Fibroblast of skin of left quadriceps (primary cell): ENCODE data around the gene IL27RA.
"Not testable (repeated sequence)": the region's sequence is repeated elsewhere in the genome, so short reads cannot be mapped to it uniquely, and the experiment has no call there.

Experiments used
- DNase-seq, 2 experiments: peaks; one replicate each; pipeline ENCODE4 v3.0.0-alpha.2; 2013; ENCODE audit warnings: low read depth in 2 of 2

IL27RA gene

DNA sequence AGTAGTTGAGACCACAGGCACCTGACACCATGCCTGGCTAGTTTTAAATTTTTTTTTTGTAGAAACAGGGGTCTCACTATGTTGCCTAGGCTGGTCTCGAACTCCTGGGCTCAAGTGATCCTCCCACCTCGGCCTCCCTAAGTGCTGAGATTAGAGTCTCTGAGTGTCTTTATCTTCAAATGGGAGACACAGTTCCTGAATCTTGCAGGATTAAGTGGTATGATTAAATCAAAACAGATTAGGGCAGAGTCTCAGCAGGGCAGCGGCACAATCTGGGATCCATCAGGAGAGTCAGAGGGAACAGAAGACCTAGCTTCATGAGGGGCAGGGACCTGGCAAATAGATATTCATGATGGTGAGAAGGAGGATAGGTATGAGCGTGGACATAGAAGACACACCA, 2.7 kb upstream of the IL27RA start:
- no peak for DNase-seq

GRCh38 chr19:14030997-14031718, 404 bp upstream of the IL27RA start:
- no peak for DNase-seq

GRCh38 chr19:14033946-14034345, 2.4 kb downstream of the IL27RA start:
- DNase-seq = no peak

GRCh38 chr19:14035159-14035558, 3.6 kb downstream of the IL27RA start:
- DNase-seq = not testable (repeated sequence)

DNA sequence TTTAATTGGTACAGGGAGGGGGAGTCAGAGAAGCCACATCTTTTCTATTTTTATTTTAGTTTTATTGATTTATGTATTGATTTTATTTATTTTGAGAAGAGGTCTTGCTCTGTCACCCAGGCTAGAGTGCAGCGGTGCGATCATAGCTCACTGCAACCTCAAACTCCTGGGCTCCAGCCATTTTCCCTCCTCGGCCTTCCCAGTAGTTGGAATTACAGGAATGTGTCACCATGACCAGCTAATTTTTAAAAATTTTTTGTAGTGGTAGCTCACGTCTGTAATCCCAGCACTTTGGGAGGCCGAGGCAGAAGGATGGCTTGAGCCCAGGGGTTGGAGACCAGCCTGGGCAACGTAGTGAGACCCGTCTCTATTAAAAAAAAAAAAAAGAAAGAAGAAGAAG, 4.1 kb downstream of the IL27RA start:
- no peak for DNase-seq

- no peak for DNase-seq
Observed at GRCh38 chr19:14039181-14039580, 7.6 kb downstream of the IL27RA start.

DNA sequence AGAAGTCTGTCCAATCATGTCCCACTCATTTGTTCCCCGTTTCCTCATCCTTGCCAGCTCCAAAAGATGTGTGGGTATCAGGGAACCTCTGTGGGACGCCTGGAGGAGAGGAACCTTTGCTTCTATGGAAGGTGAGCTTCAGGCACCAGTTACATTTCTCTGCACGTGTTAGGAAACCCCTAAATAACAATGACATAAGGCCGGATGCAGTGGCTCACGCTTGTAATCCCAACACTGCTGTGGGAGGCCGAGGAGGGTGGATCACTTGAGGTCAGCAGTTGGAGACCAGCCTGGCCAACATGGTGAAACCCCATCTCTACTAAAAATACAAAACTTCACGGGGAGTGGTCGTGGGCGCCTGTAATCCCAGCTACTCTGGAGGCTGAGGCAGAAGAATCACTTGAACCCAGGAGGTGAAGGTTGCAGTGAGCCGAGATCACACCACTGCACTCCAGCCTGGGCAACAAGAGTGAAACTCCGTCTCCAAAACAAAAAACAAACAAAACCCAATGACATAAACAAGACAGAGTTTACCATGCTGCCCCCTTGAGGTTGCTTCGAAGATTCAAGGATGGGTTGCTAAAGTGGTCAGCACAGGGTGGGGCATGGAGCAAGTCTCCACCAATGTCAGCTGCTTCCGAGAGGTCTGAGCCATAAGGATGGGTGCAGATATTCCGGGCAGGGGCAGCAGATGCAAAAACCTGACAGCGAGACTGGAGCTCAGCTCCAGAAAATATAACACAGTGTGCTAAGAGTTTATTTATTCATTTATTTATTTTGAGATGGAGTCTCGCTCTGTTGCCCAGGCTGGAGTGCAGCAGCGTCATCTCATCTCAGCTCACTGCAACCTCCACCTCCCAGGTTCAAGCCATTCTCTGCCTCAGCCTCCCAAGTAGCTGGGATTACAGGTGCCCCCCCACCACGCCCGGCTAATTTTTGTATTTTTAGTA, 11.4 kb downstream of the IL27RA start:
- DNase-seq = not testable (repeated sequence)

- DNase-seq = not testable (repeated sequence)
Observed at GRCh38 chr19:14047866-14048265, 16.3 kb downstream of the IL27RA start.

DNA sequence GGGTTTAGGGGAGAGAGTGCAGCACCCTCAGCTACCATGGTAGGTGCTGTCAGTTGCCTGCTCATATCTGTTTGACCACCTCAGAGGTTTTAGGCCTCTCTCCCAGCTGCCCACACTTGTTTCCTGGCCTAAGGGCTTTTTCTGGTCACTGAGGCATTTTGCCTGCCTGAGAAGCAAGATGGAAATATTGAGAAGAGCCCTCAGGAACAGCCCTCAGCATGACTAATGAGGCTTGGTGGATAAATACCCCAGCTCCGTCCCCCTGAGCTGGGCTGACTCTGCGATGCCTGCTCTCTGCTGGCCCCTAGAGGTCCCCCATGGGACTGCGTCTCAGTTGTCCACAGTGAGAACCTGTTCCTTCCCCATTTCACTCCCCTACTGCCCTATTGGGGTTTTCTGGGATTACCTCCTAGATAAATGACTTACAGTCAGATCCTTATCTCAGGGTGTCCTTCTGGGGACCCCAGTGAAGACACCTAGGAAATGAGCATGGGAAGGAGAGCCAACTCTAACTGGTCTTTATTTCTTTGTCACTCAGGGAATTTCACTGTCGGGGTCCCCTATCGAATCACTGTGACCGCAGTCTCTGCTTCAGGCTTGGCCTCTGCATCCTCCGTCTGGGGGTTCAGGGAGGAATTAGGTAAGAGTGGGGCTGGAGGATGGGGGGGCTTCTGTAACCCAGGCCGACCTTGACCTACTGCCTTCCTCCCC, 17.0 kb downstream of the IL27RA start:
- no peak for DNase-seq

DNA sequence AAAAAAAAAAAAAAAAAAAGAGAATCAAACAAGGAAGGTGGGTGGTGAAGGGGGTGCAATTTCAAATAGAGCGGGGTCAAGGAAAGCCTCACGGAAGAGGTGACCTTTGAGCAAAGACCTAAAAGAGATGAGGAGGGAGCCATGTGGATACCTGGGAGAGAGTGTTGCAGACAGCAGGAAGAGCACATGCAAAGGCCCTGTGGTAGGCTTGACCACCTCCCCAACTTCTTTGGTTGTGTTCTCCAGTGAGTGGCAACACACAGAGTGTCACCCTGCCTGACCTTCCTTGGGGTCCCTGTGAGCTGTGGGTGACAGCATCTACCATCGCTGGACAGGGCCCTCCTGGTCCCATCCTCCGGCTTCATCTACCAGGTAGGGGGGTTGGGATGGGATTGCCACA, 18.9 kb downstream of the IL27RA start:
- DNase-seq = no peak

DNA sequence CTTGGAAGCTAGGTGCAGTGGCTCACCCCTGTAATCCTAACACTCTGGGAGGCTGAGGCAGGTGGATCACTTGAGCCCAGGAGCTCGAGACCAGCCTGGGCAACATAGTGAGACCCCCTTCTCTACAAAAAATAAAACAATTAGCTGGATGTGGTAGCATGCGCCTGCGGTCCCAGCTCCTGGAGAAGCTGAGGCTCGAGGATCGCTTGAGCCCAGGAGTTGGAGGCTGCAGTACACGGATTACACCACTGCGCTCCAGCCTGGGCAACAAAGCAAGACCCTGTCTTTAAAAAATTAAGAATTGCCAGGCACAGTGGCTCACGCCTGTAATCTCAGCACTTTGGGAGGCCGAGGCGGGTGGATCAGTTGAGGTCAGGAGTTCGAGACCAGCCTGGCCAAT, 19.4 kb downstream of the IL27RA start:
- not testable (repeated sequence) for DNase-seq

DNA sequence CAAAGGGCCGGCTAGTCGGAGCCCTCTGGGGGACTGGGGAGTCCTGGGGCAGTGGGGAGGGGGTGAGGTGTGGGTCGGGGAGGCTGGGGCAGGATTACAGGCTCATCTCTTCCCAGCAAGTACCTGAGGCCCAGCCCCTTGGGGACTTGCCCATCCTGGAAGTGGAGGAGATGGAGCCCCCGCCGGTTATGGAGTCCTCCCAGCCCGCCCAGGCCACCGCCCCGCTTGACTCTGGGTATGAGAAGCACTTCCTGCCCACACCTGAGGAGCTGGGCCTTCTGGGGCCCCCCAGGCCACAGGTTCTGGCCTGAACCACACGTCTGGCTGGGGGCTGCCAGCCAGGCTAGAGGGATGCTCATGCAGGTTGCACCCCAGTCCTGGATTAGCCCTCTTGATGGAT, 20.4 kb downstream of the IL27RA start:
- no peak for DNase-seq

DNA sequence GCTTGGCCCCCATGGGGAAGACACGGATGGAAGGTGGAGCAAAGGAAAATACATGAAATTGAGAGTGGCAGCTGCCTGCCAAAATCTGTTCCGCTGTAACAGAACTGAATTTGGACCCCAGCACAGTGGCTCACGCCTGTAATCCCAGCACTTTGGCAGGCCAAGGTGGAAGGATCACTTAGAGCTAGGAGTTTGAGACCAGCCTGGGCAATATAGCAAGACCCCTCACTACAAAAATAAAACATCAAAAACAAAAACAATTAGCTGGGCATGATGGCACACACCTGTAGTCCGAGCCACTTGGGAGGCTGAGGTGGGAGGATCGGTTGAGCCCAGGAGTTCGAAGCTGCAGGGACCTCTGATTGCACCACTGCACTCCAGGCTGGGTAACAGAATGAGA, 20.9 kb downstream of the IL27RA start:
- DNase-seq = no peak

- no peak for DNase-seq
Observed at GRCh38 chr19:14053032-14053431, 21.5 kb downstream of the IL27RA start.

GRCh38 chr19:14053500-14053899, 21.9 kb downstream of the IL27RA start:
- DNase-seq = no peak

- no peak for DNase-seq
Observed at GRCh38 chr19:14054099-14054498, 22.5 kb downstream of the IL27RA start.

GRCh38 chr19:14054721-14055120, 23.2 kb downstream of the IL27RA start:
- DNase-seq = no peak

DNA sequence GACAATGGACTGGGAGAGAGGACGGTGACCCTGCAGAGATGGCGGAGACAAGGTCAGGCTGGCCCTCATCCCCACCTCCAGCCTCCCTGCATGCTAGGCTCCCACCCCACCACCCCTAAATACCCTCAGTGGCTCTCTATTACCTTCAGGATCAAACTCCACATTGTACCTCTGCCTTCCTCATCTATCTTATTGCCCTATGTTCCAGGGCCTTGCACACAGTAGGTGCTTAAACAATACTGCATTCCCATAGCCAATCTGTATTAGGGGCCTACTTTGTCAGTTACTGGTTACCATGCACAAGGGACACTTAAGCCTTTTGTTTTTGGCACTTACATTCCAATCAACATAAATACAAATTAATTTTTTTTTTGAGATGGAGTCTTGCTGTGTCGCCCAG, 23.8 kb downstream of the IL27RA start:
- DNase-seq = no peak

DNA sequence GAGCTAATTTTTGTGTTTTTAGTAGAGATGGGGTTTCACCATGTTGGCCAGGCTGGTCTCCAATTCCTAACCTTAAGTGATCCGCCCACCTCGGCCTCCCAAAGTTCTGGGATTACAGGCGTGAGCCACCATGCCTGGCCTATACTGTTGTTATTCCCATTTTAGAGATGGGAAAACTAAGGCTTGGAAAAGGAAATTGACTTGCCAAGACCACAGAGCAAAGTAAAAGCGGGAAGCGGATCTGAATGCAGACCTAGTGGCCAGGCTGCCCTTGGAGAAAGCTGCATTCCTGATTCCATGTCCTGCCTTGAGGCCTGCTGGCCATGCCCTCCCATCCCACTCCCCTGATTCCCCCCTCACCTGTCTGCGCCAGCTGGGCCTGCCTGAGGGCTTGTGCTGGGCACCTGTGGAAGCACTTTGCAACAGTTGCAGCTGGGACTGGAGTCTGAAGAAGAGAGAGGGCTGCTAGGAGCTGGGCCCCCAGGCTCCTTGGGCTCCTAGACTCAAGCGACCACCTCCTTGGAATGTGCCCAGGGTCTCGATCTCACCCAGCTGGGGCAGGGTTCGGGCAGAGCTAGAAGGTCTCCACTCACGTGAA, 24.6 kb downstream of the IL27RA start:
- DNase-seq = no peak

- DNase-seq = no peak
Observed at GRCh38 chr19:14056741-14057356, 25.3 kb downstream of the IL27RA start.
